Activated T-cell treated with anti-CD3 and anti-CD28 coated beads for 1 hour (primary cell): ENCODE results near the gene FASTK.

Experiments used
- DNase-seq: peaks from one replicate; pipeline ENCODE4 v3.0.0-alpha.2; 2020; ENCODE audit warnings: low read depth

The FASTK gene

DNA sequence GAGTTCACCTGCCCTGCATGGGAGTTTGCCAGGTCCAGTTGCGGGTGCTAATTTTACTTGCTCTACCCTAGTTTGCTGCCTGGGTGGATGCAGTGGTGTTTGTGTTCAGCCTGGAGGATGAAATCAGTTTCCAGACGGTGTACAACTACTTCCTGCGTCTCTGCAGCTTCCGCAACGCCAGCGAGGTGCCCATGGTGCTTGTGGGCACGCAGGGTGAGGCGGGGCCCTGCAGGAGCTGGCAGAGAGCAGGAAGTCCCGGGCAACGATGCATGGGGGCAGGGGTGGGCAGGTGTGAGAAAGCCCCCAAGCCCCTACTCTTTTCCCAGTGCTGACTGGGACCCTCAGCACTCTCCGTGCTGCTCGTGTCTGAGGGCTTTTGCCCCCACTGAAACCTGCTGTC is 37.0 kb upstream of the FASTK start:
- peak; percentile 16 for DNase-seq

DNA sequence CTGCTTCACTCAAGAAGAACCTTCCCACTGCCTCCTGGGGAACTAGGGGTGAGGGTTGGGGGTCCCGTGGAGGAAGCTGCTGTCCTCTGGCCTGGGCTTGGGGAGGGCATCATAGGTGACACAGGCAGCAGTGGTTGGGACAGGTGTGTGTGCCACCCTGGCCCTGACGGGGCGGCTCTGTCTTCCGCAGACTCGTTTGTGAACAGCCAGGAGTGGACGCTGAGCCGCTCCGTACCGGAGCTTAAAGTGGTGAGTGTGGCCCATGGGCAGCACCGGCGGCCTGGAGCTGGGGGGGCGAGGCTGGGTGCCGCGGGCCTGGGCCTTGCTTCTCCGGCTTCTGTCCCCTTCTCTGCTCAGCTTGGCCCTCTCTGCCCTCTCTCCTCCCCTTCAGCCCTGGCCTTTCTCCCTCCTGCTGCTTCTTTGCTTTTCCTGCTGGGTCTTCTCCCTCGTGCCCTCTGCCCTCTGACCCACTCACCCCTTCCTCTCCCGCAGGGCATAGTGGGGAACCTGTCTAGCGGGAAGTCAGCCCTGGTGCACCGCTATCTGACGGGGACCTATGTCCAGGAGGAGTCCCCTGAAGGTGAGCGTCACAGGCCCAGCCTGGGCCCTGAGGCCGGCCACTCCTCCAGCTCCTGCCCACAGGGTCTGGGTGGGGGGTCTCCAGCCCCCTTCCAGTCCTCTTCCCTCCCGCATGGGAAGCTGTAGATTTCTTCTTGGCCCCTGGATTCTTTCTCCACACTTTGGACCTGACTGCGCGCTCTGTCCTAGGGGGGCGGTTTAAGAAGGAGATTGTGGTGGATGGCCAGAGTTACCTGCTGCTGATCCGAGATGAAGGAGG is 36.2 kb upstream of the FASTK start:
- DNase-seq, result no peak

DNA sequence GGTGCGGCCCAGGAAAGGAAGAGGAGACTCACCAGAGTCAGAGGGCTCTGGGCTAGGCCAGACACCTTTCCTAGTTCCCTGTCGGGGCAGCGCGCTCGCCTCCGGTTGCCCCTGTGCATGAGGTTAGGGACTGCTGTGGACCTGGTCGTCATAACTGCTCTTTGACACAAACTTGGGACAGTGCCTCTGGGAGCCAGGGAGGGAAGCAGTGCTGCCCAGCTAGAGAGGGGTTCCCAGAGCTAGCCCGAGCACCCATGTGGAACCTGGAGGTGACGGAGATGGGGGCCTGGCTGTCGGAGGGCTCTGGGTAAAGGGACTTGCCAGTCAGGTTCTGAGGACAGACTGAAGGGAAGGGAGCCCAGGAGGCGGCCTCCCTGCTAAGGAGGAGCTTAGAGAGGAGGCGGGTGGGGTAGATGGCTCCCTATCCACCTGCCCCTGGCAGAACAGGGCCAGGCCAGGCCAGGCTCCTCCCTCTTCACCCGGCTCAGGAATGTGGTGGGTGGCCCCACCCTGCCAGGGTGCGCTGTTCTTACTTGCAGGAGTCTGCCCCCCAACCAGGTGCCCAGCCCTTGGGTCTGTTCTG is 35.3 kb upstream of the FASTK start:
- no peak for DNase-seq

DNA sequence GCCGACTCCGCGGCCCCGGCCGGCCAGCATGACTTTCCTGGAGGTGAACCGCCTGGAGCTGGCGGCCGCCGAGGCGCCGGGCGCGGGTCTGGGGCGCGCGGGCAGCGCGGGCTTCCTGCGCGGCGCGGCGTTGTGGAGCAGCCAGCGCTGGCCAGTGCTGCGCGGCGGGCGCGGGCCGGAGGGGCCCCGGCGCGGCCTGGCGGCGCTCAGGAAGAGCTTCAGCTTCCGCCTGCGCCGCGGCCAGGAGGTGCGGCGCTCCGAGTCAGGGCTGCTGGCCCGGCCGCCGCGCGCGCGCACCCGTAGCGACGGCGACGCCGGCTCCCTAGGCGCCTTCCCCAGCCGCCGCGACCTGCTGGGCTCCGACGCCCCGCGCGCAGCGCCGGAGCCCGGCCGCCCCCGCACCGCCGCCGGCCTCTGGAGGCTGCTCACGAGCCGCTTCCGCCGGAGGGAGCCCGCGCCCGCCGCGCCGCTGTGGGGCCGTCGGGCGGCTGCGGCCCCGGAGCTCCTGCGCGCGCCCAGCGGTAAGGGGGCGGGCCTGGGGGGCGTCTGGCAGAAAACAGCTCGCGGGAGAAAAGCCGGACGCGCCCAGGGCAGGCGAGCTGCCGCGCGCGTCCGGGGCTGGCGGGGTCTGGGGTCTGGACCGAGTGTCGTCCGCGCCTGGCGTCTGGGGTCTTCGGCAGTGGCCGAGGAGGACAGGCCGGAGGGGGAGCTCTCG is 34.7 kb upstream of the FASTK start:
- peak; percentile 19 for DNase-seq

DNA sequence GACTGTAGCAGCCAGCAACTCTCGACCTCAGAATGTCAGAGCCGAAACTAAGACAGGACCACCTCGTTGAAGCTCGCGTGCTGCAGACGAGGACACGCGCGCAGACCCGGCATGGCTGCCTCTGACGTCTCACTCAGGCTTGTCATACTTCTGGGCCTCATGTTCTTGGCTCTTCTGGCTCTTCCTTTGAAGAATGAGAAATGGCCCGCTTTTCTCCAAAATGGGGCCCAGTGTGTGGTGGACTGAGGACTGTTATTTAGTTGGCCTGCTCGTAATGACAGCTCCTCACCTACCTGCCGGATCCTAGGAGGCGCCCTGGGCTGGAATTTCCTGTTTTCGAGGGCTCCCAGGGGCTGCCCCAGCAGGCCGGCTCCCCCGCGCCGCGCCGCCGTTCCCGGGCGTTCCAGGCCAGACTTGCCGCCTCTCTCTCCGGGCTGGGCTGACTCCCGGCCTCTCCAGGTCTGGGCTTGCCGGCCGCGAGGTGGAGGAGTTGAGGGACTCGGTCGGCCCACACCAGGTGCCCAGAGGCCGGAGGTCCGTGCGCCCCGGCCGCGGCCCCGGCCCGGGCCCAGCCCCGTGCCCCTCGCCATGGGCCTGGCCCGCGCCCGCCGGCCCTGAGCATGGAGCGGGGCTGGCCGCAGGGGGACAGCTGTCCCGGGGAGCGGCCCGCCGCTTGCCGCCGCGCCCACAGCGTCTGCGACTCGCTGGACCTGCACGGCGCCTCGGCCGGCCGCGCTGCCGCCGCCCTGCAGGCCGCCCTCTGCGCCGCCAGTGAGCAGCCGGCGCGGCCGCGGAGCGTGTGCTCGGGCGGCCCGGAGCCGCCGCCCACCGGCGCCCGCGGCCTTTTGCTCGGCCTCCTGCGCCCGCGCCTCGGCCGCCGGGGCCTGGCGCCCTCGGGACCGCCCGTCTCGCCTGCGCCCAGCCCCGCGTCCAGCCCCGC is 33.8 kb upstream of the FASTK start:
- no peak for DNase-seq

DNA sequence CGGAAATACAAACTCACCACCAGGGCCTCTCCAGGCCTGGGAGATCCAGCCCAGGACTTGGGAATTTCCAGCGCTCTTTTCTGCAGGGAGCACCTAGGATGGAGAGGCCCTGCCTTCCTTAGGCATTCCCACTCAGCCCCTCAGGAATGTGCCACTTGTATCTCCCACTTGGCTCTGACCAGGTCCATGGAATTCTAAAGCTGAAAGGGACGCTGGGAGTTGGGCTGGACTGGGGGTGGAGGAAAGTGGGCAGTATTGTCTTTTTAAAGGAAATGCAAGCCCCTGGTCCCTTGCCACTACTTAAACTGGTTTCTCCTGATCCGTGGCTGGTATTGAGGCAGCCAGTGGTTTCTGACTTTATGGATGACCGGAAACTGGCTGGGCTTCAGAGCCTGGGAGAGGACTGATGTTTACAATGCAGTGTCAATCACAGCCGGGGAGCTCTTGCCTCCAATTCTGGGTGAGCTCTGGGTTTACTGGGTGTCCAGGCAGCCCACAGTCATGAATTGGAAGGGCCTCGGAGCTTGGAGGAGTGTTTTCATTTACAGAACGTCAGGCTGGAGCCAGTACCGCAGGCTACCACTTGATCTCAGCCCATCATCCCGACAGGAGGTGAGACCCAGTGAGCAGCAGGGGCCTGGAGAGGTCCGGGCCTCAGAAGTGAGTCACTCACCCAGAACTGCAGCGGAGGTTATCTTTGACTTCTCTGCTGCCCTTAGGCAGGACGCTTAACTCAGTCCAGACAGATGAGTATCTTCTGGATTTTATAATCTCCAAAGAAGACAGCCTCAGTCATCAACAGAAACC is 32.9 kb upstream of the FASTK start:
- DNase-seq, result no peak

DNA sequence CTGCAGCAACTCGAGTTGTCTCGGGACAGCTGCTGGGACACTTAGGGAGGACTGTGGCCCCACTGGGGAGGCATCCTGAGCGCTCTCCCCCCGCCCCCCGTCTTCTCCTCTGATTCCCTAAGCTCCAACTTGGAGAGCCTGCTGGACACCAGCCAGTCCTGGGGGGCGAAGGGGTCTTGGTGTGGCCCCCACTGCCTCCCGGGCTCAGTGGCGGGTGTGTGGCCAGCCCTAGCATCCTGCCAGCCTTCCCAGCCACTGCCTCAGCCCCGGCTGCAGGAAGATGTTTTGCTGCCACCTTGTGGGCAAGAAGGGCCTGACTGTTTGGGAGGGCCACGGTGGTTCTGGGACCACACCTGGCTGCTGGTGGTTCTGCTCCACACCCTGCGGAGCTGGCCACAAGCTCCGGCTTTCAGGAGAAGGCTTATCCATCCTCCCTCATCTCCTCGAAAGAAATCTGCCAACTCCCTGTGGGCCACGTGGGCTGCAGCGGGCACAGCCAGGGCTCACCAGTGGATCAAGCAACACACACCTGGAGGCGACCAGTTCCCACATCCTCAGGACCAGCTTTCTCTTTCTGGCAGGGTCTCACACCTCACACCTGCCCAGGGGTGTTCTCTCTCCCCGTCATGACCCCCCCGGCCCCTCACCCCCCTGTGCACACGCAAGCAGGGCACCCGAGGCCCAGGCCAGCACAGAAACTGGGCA is 30.5 kb upstream of the FASTK start:
- DNase-seq, result peak; percentile 68

DNA sequence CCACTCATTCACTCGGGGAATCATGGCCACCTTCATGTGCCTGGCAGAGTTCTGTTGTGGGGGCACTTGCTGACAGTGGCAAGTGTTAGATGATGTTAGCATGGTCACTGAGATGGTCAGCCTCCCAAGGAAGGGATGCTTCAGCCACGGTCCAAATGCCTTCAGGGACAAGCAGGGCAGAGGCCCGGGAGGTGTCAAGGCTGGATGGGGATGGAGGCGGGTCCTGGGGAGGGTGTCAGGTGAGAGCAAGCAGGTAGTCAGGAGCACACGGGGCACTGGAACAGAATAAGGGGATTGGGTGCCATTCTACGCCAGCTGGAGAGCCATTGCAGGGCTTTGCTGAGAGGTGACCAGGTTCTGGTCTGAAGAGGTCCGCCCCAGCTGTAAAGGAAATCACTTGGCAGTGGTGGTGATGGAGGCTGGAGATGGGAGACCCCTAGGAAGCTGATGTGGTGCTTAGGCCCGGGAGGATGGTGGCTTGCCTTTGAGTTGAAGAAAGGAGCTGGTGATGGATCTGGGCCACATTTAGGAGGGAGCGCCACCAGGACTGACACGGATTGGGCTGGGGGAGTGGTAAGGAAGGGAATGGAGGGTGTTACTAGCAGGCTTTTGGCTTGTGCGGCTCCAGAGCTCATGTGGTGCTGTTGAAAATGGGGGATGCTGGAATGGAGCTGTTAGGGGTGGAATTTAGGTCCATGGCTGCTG is 29.8 kb upstream of the FASTK start:
- DNase-seq, result no peak

DNA sequence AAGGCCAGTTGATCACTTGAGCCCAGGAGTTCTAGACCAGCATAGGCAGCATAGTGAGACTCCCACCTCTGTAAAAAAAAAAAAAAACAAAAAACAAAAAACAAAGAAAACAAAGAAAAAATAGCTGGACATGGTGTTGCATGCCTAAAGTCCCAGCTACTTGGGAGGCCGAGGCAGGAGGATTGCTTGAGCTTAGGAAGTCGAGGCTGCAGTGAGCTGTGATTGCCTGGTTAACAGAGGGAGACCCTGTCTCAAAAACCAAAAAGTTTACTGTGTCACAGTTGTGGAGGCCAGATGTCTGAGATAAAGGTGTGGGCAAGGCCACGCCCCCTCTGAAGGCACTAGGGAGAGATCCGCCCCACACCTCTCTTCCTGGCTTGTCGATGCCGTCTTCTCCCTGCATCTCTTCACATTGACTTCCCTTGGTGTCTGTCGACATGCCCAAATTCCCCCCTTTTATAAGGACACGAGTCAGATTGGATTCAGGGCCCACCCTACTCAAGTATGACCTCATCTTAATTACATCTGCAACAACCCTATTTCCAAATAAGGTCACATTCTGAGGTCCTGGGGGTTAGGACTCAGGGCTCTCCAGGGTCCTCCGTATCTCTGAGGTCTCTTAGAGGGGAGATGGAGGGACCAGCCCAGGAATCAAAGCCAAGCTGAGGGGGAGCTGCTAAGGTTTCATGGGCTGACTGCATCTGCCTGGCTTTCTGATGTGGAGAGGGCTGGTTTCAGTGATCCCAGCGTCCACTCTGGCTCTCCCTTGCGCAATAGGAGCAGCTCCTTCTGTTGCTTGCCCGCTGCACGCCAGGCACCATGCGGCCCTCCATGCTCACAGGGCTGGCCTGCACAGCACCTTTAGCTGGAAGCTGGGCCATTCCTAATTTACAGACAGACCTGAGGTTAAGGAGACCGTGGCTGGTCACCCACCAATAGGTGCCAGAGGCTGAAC is 28.8 kb upstream of the FASTK start:
- no peak for DNase-seq

DNA sequence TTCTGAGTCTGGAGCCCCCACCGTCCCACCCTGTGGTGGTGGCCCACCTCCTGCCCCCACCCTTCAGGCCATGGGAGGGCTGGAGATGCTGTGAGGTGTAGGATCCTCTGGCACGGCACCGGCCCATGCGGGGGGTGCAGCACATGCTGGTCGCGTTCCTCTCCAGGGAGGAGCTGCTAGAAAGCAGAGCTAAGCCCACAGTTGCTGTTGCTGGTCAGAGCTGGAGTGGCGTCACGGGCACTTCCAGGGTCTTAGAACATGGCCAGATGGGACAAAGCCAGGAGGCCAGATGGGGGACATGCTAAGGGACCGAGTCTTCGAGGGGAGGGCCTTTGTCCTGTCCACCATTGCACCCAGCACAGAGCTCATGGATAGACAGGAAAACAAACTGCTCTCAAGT is 27.3 kb upstream of the FASTK start:
- no peak for DNase-seq

DNA sequence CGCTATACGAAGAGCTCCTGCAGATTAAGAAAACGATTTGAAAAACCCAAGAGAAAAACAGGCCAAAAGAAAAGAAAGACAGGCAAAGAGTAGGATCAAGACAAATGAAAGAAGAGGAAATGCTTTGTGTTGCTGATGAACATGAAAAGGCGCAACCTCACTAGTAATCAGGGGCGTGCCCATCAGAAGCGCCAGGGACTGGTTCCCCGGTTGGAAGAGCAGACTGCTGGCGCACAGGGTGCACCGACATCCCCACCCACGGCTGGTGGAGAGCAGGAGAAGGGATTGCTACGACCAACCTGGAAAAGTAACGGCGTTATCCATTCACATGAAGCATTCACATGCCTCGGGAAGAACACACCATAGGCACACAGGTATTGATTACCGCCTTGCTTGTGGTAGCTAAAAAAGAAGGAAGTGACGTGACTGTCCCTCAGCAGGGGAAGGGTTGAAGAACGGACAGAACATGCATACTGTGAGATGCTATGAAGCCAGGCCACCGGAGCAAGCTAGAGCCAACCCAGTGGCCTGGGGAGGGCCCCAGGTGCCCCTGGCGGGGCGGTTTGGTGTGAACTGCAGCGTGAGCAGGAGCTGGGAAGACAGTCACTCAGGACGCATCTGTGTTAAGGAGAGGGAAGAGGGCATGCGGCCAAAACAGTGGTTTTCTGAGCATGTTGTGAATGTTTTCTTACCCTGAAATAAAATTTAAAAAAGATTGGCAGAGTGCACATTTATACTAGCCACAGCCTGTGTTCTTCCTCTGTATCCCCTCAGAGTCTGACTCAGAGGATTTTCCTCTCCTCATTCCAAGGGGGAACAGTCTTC is 24.0 kb upstream of the FASTK start:
- DNase-seq, result no peak

DNA sequence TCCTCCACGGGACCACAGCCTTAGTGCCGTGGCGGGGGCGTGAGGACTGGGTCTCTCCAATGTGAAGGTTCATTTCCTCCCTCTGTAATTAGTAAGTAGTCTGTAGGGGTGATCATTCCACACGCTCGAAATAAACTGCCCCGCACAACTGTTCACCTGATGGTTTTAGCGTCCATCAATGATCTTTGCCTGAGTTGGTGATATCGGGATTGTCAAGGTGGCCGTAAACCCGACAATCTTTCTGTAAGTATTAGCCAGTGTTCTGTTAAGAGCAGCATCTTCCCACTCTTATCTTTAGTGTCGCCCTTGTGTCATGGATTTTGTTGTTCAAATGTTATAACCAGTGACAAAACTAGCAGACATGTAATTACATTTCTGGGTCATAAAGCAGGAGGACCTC is 23.4 kb upstream of the FASTK start:
- DNase-seq, result no peak

DNA sequence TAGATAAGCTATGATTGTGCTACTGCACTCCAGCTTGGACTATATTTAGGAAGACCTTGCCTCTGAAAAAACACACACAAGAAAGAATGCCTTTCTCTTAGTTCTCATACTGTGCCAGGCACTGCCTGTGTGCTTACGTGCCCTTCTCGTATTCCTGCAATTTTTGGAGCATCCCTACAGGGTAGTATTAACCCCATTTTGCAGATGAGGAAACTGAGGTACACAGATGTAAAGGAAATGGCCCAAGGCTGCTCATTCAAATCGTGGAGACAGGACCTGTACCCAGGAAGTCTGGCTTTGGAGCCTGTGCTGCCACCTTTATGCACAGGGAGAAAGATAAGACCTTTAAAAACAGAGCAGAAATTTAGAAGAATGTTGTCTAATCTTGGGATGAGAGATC is 22.4 kb upstream of the FASTK start:
- DNase-seq, result no peak

DNA sequence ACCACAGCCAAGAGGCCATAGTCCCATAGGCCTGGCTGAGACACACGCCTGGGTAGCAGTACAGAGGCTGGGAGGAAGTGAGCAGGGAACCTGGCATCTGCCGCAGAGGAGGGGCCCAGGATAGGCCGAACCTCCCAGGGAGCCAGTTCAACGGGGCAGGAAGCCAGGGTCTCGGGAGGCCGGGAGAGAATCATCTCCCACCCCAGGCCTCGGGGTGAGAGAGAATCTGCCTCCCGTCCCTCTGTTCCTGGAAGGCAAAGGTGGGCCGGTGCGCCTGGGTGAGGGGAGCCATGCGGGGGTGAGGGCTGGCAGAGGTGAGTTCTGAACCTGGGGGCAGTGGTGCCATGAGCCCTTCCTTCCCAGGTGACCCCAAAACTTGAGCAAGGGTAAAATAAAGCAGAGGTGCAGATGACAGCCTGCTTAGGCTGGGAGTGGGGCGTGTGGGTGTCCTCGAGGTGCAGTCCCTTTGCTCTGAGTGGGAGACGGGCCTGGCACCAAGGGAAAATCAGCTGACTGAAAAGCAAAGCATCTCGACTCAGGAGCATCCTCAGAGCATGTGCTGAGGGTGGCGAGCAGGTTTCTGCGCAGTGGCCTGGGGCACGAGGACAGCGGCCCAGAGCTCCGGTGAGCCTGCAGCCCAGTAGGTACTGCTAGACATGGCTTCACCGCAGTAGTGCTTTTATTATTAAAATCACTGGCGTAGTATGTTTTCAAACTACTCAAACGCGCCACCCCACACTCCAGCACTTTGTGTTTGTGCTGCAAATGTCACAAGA is 21.2 kb upstream of the FASTK start:
- no peak for DNase-seq

DNA sequence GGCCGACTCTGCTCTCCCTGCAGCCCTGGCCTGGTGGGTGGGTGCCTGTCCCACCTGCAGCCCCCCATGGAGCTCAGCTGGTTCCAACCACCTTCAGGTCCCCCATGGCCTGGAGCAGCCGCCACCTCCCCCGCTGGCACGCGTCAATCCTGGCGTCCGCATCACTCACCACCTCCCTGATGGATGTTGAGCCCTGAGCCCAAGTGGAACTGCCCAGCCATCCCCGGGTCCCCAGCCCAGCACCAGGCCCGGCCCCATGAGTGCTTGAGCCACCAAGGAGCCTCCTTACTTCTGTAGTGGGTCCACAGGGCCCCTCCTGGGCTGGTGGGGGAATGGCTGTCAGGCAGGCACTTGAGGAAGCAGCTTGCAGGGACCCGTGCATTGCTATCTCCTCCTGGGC is 20.3 kb upstream of the FASTK start:
- no peak for DNase-seq

DNA sequence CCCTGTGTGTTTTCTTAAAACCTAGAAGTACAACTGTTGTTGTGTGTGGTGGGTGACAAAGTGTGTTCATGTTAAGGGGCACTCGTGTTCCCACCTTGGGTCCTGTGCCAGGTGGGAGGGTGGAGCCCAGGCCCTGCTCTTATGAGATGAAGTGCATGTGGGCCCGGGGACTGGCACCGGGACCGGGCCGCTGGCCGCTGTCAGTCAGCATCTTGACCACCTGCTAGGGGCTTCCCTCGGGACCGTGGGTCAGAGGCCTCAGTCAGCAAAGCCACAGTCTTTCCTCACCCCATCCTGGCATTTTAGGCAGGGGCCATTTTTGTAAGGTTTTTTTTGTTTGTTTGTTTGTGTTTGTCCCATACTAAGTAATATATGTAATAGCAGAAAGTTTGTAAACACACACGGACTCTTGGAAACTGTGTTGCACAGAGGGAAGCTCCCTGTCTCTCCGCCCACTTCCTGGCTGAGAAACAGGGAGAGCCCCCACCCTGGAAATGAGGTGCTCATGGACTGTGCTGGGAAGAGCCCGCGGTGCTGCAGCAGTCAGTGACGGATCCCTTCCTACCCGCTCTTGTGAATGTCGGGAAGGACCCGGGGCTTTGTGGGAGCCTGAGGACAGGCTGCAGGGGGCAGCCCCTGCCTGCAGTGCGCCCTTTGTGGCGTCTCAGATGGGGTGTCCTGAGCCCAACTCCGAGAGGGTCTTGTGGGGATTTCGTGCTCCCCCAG is 19.0 kb upstream of the FASTK start:
- DNase-seq, result no peak
